GM18526 (cell line): Measurements from ENCODE around the gene PTPN11.

Experiments
- POLR2A ChIP-seq: IDR thresholded peaks from 3 replicates; pipeline ENCODE4 v1.6.1; 2011; ENCODE audit not compliant: insufficient read length; ENCODE audit errors: extremely low read depth

The PTPN11 gene

GRCh38 chr12:112431965-112432364, 13.2 kb downstream of the PTPN11 start:
- no peak for TF ChIP-seq POLR2A

- no peak for TF ChIP-seq POLR2A
Measured at GRCh38 chr12:112433551-112433950, 14.8 kb downstream of the PTPN11 start.

GRCh38 chr12:112439769-112440168, 21.0 kb downstream of the PTPN11 start:
- TF ChIP-seq POLR2A: no peak

- no peak for TF ChIP-seq POLR2A
Measured at GRCh38 chr12:112443916-112444315, 25.2 kb downstream of the PTPN11 start.

- TF ChIP-seq POLR2A: no peak
Measured at GRCh38 chr12:112446008-112446725, 27.4 kb downstream of the PTPN11 start.

- no peak for TF ChIP-seq POLR2A
Measured at GRCh38 chr12:112447106-112447505, 28.4 kb downstream of the PTPN11 start.

- TF ChIP-seq POLR2A: no peak
Measured at GRCh38 chr12:112450725-112451124, 32.0 kb downstream of the PTPN11 start.

GRCh38 chr12:112456029-112456428, 37.3 kb downstream of the PTPN11 start:
- no peak for TF ChIP-seq POLR2A

- no peak for TF ChIP-seq POLR2A
Measured at GRCh38 chr12:112458330-112458729, 39.6 kb downstream of the PTPN11 start.

GRCh38 chr12:112458751-112459150, 40.0 kb downstream of the PTPN11 start:
- TF ChIP-seq POLR2A: no peak

GRCh38 chr12:112463478-112463877, 44.7 kb downstream of the PTPN11 start:
- TF ChIP-seq POLR2A: no peak

GRCh38 chr12:112464605-112465004, 45.9 kb downstream of the PTPN11 start:
- no peak for TF ChIP-seq POLR2A

GRCh38 chr12:112466011-112466422, 47.3 kb downstream of the PTPN11 start:
- TF ChIP-seq POLR2A: no peak

- no peak for TF ChIP-seq POLR2A
Measured at GRCh38 chr12:112466835-112467234, 48.1 kb downstream of the PTPN11 start.

GRCh38 chr12:112468046-112468445, 49.3 kb downstream of the PTPN11 start:
- no peak for TF ChIP-seq POLR2A

- no peak for TF ChIP-seq POLR2A
Measured at GRCh38 chr12:112473056-112473455, 54.3 kb downstream of the PTPN11 start.

GRCh38 chr12:112479413-112479812, 60.7 kb downstream of the PTPN11 start:
- no peak for TF ChIP-seq POLR2A
